CD4-positive, alpha-beta T cell (primary cell): ENCODE measurements around the gene AGAP1. TPM values are rescaled to one million over a fixed set of nuclear protein-coding genes. Genes with fewer than 3 reads are reported as not detected.

Experiments used
- ATAC-seq: fragments of 200-7000 bp; cut with Tn5 transposase; one replicate; pipeline ENCODE4 v1.10.0; 2022; ENCODE audit warnings: mild to moderate bottlenecking; ENCODE audit not compliant: poor library complexity
- CTCF ChIA-PET: fragments of 350-600 bp; sonication (Branson Sonifier 250); formaldehyde crosslinking; loops from one replicate; lab custom pipeline; 2021; ENCODE audit warnings: antibody characterized with exemption, inconsistent platforms; lab: Charles Lee
- POLR2A ChIA-PET: fragments of 350-600 bp; sonication (Branson Sonifier 250); formaldehyde crosslinking; loops from one replicate; lab custom pipeline; 2021; ENCODE audit warnings: antibody characterized with exemption, inconsistent platforms; lab: Charles Lee
- DNase-seq, 14 experiments: peaks; one replicate each; pipeline ENCODE4 v3.0.0-alpha.2; 2013 to 2020; ENCODE audit warnings: mixed read lengths in 2 of 14
- H3K27ac ChIP-seq, 2 donors: one replicate each; pipeline versions ENCODE4 v1.5.1 to v1.7.0; 2013; ENCODE audit warnings: low read length in 2 of 2, low read depth in 1 of 2, mild to moderate bottlenecking in 1 of 2
- H3K27me3 ChIP-seq, 2 experiments: 1 replicate in 1 of 2; 2 replicates in 1 of 2; pipeline versions ENCODE4 v1.6.1 to v1.7.0; 2013; ENCODE audit warnings: low read length in 2 of 2, control low read depth in 1 of 2, mild to moderate bottlenecking in 1 of 2, moderate library complexity in 1 of 2; ENCODE audit not compliant: insufficient read depth in 2 of 2, control insufficient read depth in 1 of 2
- H3K36me3 ChIP-seq: one replicate; pipeline ENCODE4 v1.6.1; 2013; ENCODE audit warnings: low read length, control low read depth; ENCODE audit not compliant: insufficient read depth
- H3K4me1 ChIP-seq: one replicate; pipeline ENCODE4 v1.6.1; 2013; ENCODE audit warnings: low read length, control low read depth; ENCODE audit not compliant: insufficient read depth
- H3K4me3 ChIP-seq: one replicate; pipeline ENCODE4 v1.5.1; 2013; ENCODE audit warnings: mild to moderate bottlenecking, low read length, moderate library complexity
- H3K9me3 ChIP-seq, 2 experiments: 1 replicate in 1 of 2; 2 replicates in 1 of 2; pipeline versions ENCODE4 v1.6.1 to v1.7.0; 2013; ENCODE audit warnings: low read length in 2 of 2, mild to moderate bottlenecking in 2 of 2, control low read depth in 1 of 2, moderate library complexity in 1 of 2; ENCODE audit not compliant: control insufficient read depth in 1 of 2, insufficient read depth in 1 of 2
- H3K27ac Mint-ChIP-seq: one replicate; pipeline ENCODE4 v1.8.0; 2020; ENCODE audit warnings: mixed read lengths
- H3K27me3 Mint-ChIP-seq: one replicate; pipeline ENCODE4 v1.8.0; 2021; ENCODE audit warnings: mixed read lengths
- H3K36me3 Mint-ChIP-seq: one replicate; pipeline ENCODE4 v1.8.0; 2021; ENCODE audit warnings: low read depth, mixed read lengths
- H3K4me1 Mint-ChIP-seq: one replicate; pipeline ENCODE4 v1.8.0; 2021; ENCODE audit warnings: low read depth, mixed read lengths
- H3K4me3 Mint-ChIP-seq: one replicate; pipeline ENCODE4 v1.8.0; 2020; ENCODE audit warnings: mild to moderate bottlenecking, mixed read lengths
- H3K9me3 Mint-ChIP-seq: one replicate; pipeline ENCODE4 v1.8.0; 2020; ENCODE audit warnings: mixed read lengths
- CTCF ChIP-seq: fragments of 200-600 bp; IDR thresholded peaks from one replicate; pipeline ENCODE4 v1.8.0; 2022; ENCODE audit warnings: antibody characterized with exemption, mild to moderate bottlenecking
- intact Hi-C, 2 experiments: fragments of 100-400 bp; cut with DNase I in 1 of 2; cut with micrococcal nuclease in 1 of 2; formaldehyde crosslinking; loops; one replicate each; pipeline versions ENCODE4 v1.15.1 to v1.9.0; 2023 to 2025; cut with DNase I, micrococcal nuclease
- total RNA-seq, 174 experiments: library from RNA in 2 of 174; stranded (reverse) in 2 of 174; gene quantifications; one replicate each; pipeline ENCODE4 v1.2.3 and lab custom pipeline; 2021 to 2026

The AGAP1 gene
- total RNA-seq, 2 experiments from 2014 or later: 2.6 to 3.1 TPM

DNA sequence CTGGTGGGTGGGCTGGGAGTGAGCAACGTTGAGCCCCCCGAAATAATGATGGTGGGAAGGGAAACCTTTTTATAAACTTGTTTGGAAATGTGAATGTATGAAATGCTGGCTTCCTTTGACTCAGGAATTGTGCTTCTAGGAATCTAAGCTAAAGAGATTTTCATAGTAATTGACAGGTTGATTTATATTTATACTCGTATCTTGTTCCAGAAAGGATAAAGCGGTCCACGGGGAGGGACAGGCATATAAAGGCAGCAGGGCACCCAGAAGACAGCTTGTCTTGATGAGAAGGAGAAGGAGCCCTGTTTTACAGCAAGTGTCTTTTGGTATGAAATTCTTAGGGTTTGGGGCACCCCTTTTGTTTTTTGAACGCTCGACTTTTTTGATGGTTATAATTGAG is 157.8 kb downstream of the AGAP1 start:
- Histone ChIP-seq H3K4me3 (no peak overlapping the region), H3K4me1 (no peaks in the 10 kb centered on the region), H3K36me3 (no peaks in the 10 kb centered on the region), H3K9me3 (peaks cover 0 to 4% of the 10 kb centered on the region in 2 experiments), H3K27ac (no peak overlapping the region), H3K27me3 (peaks cover 0 to 6% of the 10 kb centered on the region in 2 experiments)
- H3K9me3 Mint-ChIP-seq: no peaks in the 10 kb centered on the region
- peaks cover 39% of the 10 kb centered on the region for H3K27me3 Mint-ChIP-seq
- H3K4me3 Mint-ChIP-seq: no peak overlapping the region
- intact Hi-C loops: no loop called here
- no peaks in the 10 kb centered on the region for H3K4me1 Mint-ChIP-seq
- no peak for ATAC-seq
- no peak for DNase-seq
- TF ChIP-seq CTCF: no peak
- ChIA-PET POLR2A (no interaction called here), CTCF (no interaction called here)
- no peak overlapping the region for H3K27ac Mint-ChIP-seq
- H3K36me3 Mint-ChIP-seq: no peaks in the 10 kb centered on the region

- TF ChIP-seq CTCF: no peak
- intact Hi-C loops: no loop called here
- H3K27me3 ChIP-seq: peaks cover 10 to 15% of the 10 kb centered on the region in 2 experiments
- Mint-ChIP-seq H3K27ac (no peak overlapping the region), H3K9me3 (no peaks in the 10 kb centered on the region), H3K27me3 (peaks cover 60% of the 10 kb centered on the region), H3K4me1 (no peaks in the 10 kb centered on the region), H3K36me3 (no peaks in the 10 kb centered on the region), H3K4me3 (no peak overlapping the region)
- ATAC-seq: no peak
- CTCF ChIA-PET: no interaction called here
- no peaks in the 10 kb centered on the region for H3K36me3 ChIP-seq
- H3K9me3 ChIP-seq: peaks cover 0 to 4% of the 10 kb centered on the region in 2 experiments
- H3K4me1 ChIP-seq: no peaks in the 10 kb centered on the region
- no peak overlapping the region for H3K4me3 ChIP-seq
- no peak for DNase-seq
- no peak overlapping the region for H3K27ac ChIP-seq
- POLR2A ChIA-PET: no interaction called here
Measured at GRCh38 chr2:235654103-235654813, 160.4 kb downstream of the AGAP1 start.

DNA sequence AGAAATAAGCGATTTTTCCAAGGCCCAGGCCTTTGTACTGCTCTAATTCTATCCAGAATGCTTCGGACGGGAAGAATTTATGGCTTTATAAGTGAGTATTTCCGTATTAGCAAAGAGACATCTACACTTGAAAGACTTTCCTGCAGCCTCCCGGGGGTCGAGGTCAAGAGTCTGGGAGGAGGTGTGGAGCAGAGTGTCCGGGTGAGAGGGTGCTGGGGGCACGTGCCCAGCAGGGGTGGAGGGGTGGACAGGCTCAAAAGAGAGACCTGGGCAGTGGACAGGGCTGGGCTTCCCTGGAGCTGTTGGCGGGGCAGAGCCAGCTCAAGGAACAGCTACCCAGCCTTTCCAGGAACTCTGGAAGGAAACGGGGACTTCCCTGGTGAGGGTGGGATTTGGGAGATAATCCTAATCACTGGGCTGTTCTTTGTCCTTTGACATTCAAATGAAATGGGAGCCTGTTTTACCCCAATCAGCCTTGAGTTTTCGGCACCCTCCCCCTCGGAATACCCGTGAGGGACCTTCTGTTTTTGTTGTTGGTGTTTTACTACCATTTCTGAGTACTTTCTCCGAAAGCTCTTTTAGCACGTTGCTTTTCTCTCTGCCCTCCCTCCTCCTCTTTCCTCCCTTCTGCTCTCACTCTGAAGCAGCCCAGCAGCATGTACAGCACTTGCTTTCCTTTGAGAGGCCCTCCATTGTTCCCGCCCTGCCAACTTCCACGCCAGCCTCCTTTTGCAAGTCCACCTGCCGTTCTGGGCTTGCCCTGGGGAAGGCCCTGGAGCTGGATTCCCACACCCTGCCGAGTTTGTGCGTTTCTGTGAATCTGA is 164.7 kb downstream of the AGAP1 start:
- H3K27me3 Mint-ChIP-seq: peaks cover 90% of the 10 kb centered on the region
- TF ChIP-seq CTCF: no peak
- POLR2A ChIA-PET: interaction anchor here (0.7 kb wide), 1 partner anchor 403 kb away, joined by 4 read pairs; no protein-coding TSS in a partner anchor

More for the DNA sequence above, 164.7 kb downstream of the AGAP1 start:
- no peaks in the 10 kb centered on the region for H3K9me3 Mint-ChIP-seq
- no peak overlapping the region for H3K4me3 Mint-ChIP-seq
- Histone ChIP-seq H3K4me3 (no peak overlapping the region), H3K27ac (no peak overlapping the region), H3K9me3 (peaks cover 0 to 9% of the 10 kb centered on the region in 2 experiments), H3K4me1 (no peaks in the 10 kb centered on the region), H3K27me3 (peaks cover 15 to 26% of the 10 kb centered on the region in 2 experiments), H3K36me3 (no peaks in the 10 kb centered on the region)
- H3K27ac Mint-ChIP-seq: no peak overlapping the region
- DNase-seq (no peak), ATAC-seq (no peak)
- intact Hi-C loops: no loop called here
- no peaks in the 10 kb centered on the region for H3K36me3 Mint-ChIP-seq
- CTCF ChIA-PET: no interaction called here
- H3K4me1 Mint-ChIP-seq: no peaks in the 10 kb centered on the region
